IMR-90 (cell line): ENCODE results near the gene ACACA. TPM values are rescaled to one million over a fixed set of nuclear protein-coding genes. Genes with fewer than 3 reads are reported as not detected.

Experiments used
- ATAC-seq: fragments of 200-7000 bp; cut with Tn5 transposase; 2 replicates; pipeline ENCODE4 v1.9.1; 2020; ENCODE audit warnings: low read depth, mild to moderate bottlenecking, moderate library complexity
- BruUV-seq: library from RNA; stranded (reverse); fragments of 400-500 nt; replicated peaks from 2 replicates; lab custom pipeline; 2021; lab: Mats Ljungman, UMichigan
- CTCF ChIA-PET: fragments of 300-600 bp; formaldehyde crosslinking; extraction: SDS; loops from one replicate; lab custom pipeline; 2021; ENCODE audit warnings: antibody characterized with exemption; lab: Yijun Ruan, JAX
- POLR2A ChIA-PET: fragments of 300-600 bp; sonication (Branson Sonifier 250); formaldehyde crosslinking; loops from one replicate; lab custom pipeline; 2022; ENCODE audit warnings: antibody characterized with exemption; ENCODE audit not compliant: unreplicated experiment; lab: Charles Lee
- DNase-seq: peaks from one replicate; pipeline ENCODE4 v3.0.0; 2013
- H2AFZ ChIP-seq: replicated peaks from 2 replicates; pipeline ENCODE3; 2013; ENCODE audit warnings: low read length, mild to moderate bottlenecking; ENCODE audit not compliant: poor library complexity
- H2AK5ac ChIP-seq: 2 replicates; pipeline ENCODE4 v1.6.1; 2013; ENCODE audit warnings: low read depth, low read length, inconsistent platforms
- H2AK9ac ChIP-seq: replicated peaks from 2 replicates; pipeline ENCODE3; 2013; ENCODE audit warnings: mild to moderate bottlenecking, low read depth, low read length, moderate library complexity; ENCODE audit not compliant: poor library complexity
- H2BK120ac ChIP-seq: 2 replicates; pipeline ENCODE4 v1.6.1; 2013; ENCODE audit warnings: low read depth, low read length, inconsistent platforms
- H2BK15ac ChIP-seq: 3 replicates; pipeline ENCODE4 v1.6.1; 2013; ENCODE audit warnings: low read depth, low read length, inconsistent platforms
- H2BK20ac ChIP-seq: 2 replicates; pipeline ENCODE4 v1.6.1; 2013; ENCODE audit warnings: low read depth, mild to moderate bottlenecking, inconsistent platforms, low read length, moderate library complexity
- H2BK5ac ChIP-seq: 2 replicates; pipeline ENCODE4 v1.6.1; 2013; ENCODE audit warnings: mild to moderate bottlenecking, low read depth, low read length, inconsistent platforms; ENCODE audit not compliant: poor library complexity, severe bottlenecking
- H3K14ac ChIP-seq: replicated peaks from 2 replicates; pipeline ENCODE4 v1.6.1; 2013; ENCODE audit warnings: low read depth, low read length, inconsistent platforms
- H3K18ac ChIP-seq: 2 replicates; pipeline ENCODE4 v1.6.1; 2013; ENCODE audit warnings: low read depth, low read length, control low read depth
- H3K23ac ChIP-seq: 2 replicates; pipeline ENCODE4 v1.6.1; 2013; ENCODE audit warnings: low read depth, low read length, inconsistent platforms
- H3K27ac ChIP-seq: 2 replicates; pipeline ENCODE4 v1.5.1; 2013; ENCODE audit warnings: mild to moderate bottlenecking, control low read depth, low read length; ENCODE audit not compliant: insufficient read depth
- H3K27me3 ChIP-seq: 2 replicates; pipeline ENCODE4 v1.6.1; 2013; ENCODE audit warnings: low read length; ENCODE audit not compliant: control insufficient read depth, insufficient read depth
- H3K36me3 ChIP-seq: 2 replicates; pipeline ENCODE4 v1.6.1; 2013; ENCODE audit warnings: low read length, mixed read lengths; ENCODE audit not compliant: control insufficient read depth, insufficient read depth
- H3K4ac ChIP-seq: 2 replicates; pipeline ENCODE4 v1.6.1; 2013; ENCODE audit warnings: low read depth, low read length, inconsistent platforms
- H3K4me1 ChIP-seq: 2 replicates; pipeline ENCODE4 v1.6.1; 2013; ENCODE audit warnings: low read length, mixed read lengths; ENCODE audit not compliant: control insufficient read depth, insufficient read depth
- H3K4me2 ChIP-seq: 2 replicates; pipeline ENCODE4 v1.6.1; 2013; ENCODE audit warnings: low read depth, mild to moderate bottlenecking, control low read depth, low read length, moderate library complexity
- H3K4me3 ChIP-seq: 2 replicates; pipeline ENCODE4 v1.5.1; 2013; ENCODE audit warnings: low read depth, mild to moderate bottlenecking, control low read depth, low read length, moderate library complexity; ENCODE audit not compliant: insufficient read depth
- H3K56ac ChIP-seq: 2 replicates; pipeline ENCODE4 v1.6.1; 2013; ENCODE audit warnings: low read length, inconsistent platforms; ENCODE audit not compliant: insufficient read depth; ENCODE audit errors: extremely low read depth
- H3K79me1 ChIP-seq, 2 experiments: 2 replicates each; pipeline ENCODE4 v1.6.1; 2013; ENCODE audit warnings: low read length in 2 of 2, inconsistent platforms in 1 of 2, low read depth in 1 of 2
- H3K9ac ChIP-seq: 2 replicates; pipeline ENCODE4 v1.6.1; 2013; ENCODE audit warnings: low read depth, low read length, control low read depth
- H3K9me1 ChIP-seq: 2 replicates; pipeline ENCODE4 v1.6.1; 2013; ENCODE audit warnings: low read length, inconsistent platforms; ENCODE audit not compliant: insufficient read depth
- H3K9me3 ChIP-seq: 2 replicates; pipeline ENCODE4 v1.6.1; 2013; ENCODE audit warnings: low read length; ENCODE audit not compliant: control insufficient read depth, insufficient read depth
- H4K20me1 ChIP-seq: 2 replicates; pipeline ENCODE4 v1.6.1; 2013; ENCODE audit warnings: low read length, inconsistent platforms; ENCODE audit not compliant: insufficient read depth
- H4K5ac ChIP-seq: 2 replicates; pipeline ENCODE4 v1.6.1; 2013; ENCODE audit warnings: mild to moderate bottlenecking, low read depth, low read length, control low read depth
- H4K8ac ChIP-seq, 2 experiments: 2 replicates each; pipeline ENCODE4 v1.6.1; 2013; ENCODE audit warnings: low read depth in 2 of 2, low read length in 2 of 2, control low read depth in 1 of 2, inconsistent platforms in 1 of 2
- H4K91ac ChIP-seq: 2 replicates; pipeline ENCODE4 v1.6.1; 2013; ENCODE audit warnings: low read depth, low read length, inconsistent platforms; ENCODE audit not compliant: insufficient read depth
- BHLHE40 ChIP-seq: fragments of 150-350 bp; IDR thresholded peaks from 2 replicates; pipeline ENCODE4 v1.6.1; 2016; ENCODE audit warnings: mild to moderate bottlenecking, low read depth, low read length
- CEBPB ChIP-seq: IDR thresholded peaks from 2 replicates; pipeline ENCODE4 v1.6.1; 2012; ENCODE audit warnings: low read depth, low read length, improper control_type of control experiment
- CHD1 ChIP-seq: IDR thresholded peaks from 2 replicates; pipeline ENCODE4 v1.6.1; 2012; ENCODE audit warnings: low read depth, low read length, improper control_type of control experiment
- CTCF ChIP-seq: conservative IDR thresholded peaks from 2 replicates; pipeline ENCODE4 v1.5.1; 2012; ENCODE audit warnings: mild to moderate bottlenecking, low read depth, low read length, improper control_type of control experiment
- FOS ChIP-seq: fragments of 150-350 bp; IDR thresholded peaks from 2 replicates; pipeline ENCODE4 v1.6.1; 2016; ENCODE audit warnings: low read depth, low read length
- MAFK ChIP-seq: IDR thresholded peaks from 2 replicates; pipeline ENCODE4 v1.6.1; 2012; ENCODE audit warnings: low read depth, low read length, improper control_type of control experiment
- MAZ ChIP-seq: IDR thresholded peaks from 2 replicates; pipeline ENCODE4 v1.6.1; 2012; ENCODE audit warnings: low read depth, mild to moderate bottlenecking, low read length, improper control_type of control experiment, moderate library complexity, borderline replicate concordance
- MXI1 ChIP-seq: IDR thresholded peaks from 2 replicates; pipeline ENCODE4 v1.6.1; 2012; ENCODE audit warnings: low read depth, mild to moderate bottlenecking, low read length, moderate library complexity, borderline replicate concordance
- NFE2L2 ChIP-seq: fragments of 150-350 bp; IDR thresholded peaks from 2 replicates; pipeline ENCODE4 v1.6.1; 2016; ENCODE audit warnings: low read depth, mild to moderate bottlenecking, low read length
- POLR2A ChIP-seq: IDR thresholded peaks from 2 replicates; pipeline ENCODE4 v1.6.1; 2012; ENCODE audit warnings: mild to moderate bottlenecking, low read depth, low read length
- RAD21 ChIP-seq: IDR thresholded peaks from 2 replicates; pipeline ENCODE4 v1.6.1; 2012; ENCODE audit warnings: low read length, improper control_type of control experiment
- RCOR1 ChIP-seq: IDR thresholded peaks from 2 replicates; pipeline ENCODE4 v1.6.1; 2012; ENCODE audit warnings: mild to moderate bottlenecking, low read length, improper control_type of control experiment; ENCODE audit not compliant: insufficient replicate concordance
- RFX5 ChIP-seq: IDR thresholded peaks from 2 replicates; pipeline ENCODE4 v1.8.0; 2012; ENCODE audit warnings: low read depth, mild to moderate bottlenecking, low read length, moderate library complexity
- SMC3 ChIP-seq: fragments of 150-350 bp; IDR thresholded peaks from 2 replicates; pipeline ENCODE4 v1.6.1; 2016; ENCODE audit warnings: low read depth, mild to moderate bottlenecking, antibody characterized with exemption, low read length, moderate library complexity
- WGBS, 2 experiments: methylation state at CpG; one replicate each; pipeline versions ENCODE4 v1.1.5 to v1.1.7; 2013; ENCODE audit warnings: missing lambda C conversion rate in 2 of 2; ENCODE audit not compliant: insufficient read length in 1 of 2; ENCODE audit errors: extremely low coverage in 2 of 2; 5-methylcytosine and 5-hydroxymethylcytosine counted together
- dilution Hi-C: fragments of 300-500 bp; cut with HindIII; formaldehyde crosslinking; loops from one replicate; pipeline ENCODE4 v1.14.3; 2018; ENCODE audit warnings: low sequenced_read_pairs; ENCODE audit not compliant: unreplicated experiment
- in situ Hi-C: fragments of 300-500 bp; cut with MboI; formaldehyde crosslinking; loops from 3 replicates; pipeline ENCODE4 v1.14.3; 2019; ENCODE audit warnings: low sequenced_read_pairs, inconsistent platforms, mixed read lengths
- intact Hi-C: fragments of 100-400 bp; cut with micrococcal nuclease; formaldehyde crosslinking; loops from 2 replicates; pipeline ENCODE4 v1.10.0; 2022
- polyA plus RNA-seq, 3 experiments: library from polyadenylated mRNA; depleted of rRNA; stranded (reverse); fragments of >200 nt; gene quantifications; 2 replicates each; pipeline ENCODE4 v1.2.3, GENCODE V29; 2012; ENCODE audit warnings: low replicate concordance in 1 of 3
- total RNA-seq: library from RNA; depleted of rRNA; stranded (reverse); fragments of >200 nt; gene quantifications from 2 replicates; pipeline ENCODE4 v1.2.3, GENCODE V29; 2012
- TF ChIP-seq, protein P1 (sequence below): fragments of 150-350 bp; IDR thresholded peaks from 2 replicates; pipeline ENCODE4 v1.6.1; 2017; ENCODE audit warnings: mild to moderate bottlenecking, antibody characterized with exemption, low read length, low read depth
- TF ChIP-seq, protein P2 (sequence below): fragments of 150-350 bp; IDR thresholded peaks from 2 replicates; pipeline ENCODE4 v1.6.1; 2016; ENCODE audit warnings: low read depth, mild to moderate bottlenecking, low read length, moderate library complexity, borderline replicate concordance

The ACACA gene
- total and polyA plus RNA-seq, 2 of the 4 experiments (the other 2 are of a cell fraction), result 21.3 to 39.1 TPM

- no peak for DNase-seq
- H2AK9ac ChIP-seq, result no peak overlapping the region
- H2BK5ac ChIP-seq, result no peak overlapping the region
- H3K79me1 ChIP-seq, result peaks cover 0 to 3% of the 10 kb centered on the region in 2 experiments; a peak in 1 of 4 replicates
- H2BK120ac ChIP-seq, result no peak overlapping the region
- H4K8ac ChIP-seq, result no peak overlapping the region
- no peak overlapping the region for H2AFZ ChIP-seq
- no peak overlapping the region for H3K27ac ChIP-seq
- dilution Hi-C loops (no loop called here), in situ Hi-C loops (no loop called here), intact Hi-C loops (no loop called here)
- TF ChIP-seq CEBPB (no peak), MXI1 (no peak), MAFK (no peak), SMC3 (no peak), BHLHE40 (no peak), CTCF (no peak), RAD21 (no peak), RFX5 (no peak), RCOR1 (no peak), MAZ (no peak), FOS (no peak), NFE2L2 (no peak), POLR2A (no peak), CHD1 (no peak)
- TF ChIP-seq, protein P1, sequence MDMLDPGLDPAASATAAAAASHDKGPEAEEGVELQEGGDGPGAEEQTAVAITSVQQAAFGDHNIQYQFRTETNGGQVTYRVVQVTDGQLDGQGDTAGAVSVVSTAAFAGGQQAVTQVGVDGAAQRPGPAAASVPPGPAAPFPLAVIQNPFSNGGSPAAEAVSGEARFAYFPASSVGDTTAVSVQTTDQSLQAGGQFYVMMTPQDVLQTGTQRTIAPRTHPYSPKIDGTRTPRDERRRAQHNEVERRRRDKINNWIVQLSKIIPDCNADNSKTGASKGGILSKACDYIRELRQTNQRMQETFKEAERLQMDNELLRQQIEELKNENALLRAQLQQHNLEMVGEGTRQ, result no peak
- TF ChIP-seq, protein P2, sequence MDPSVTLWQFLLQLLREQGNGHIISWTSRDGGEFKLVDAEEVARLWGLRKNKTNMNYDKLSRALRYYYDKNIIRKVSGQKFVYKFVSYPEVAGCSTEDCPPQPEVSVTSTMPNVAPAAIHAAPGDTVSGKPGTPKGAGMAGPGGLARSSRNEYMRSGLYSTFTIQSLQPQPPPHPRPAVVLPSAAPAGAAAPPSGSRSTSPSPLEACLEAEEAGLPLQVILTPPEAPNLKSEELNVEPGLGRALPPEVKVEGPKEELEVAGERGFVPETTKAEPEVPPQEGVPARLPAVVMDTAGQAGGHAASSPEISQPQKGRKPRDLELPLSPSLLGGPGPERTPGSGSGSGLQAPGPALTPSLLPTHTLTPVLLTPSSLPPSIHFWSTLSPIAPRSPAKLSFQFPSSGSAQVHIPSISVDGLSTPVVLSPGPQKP, result no peak
- H3K56ac ChIP-seq, result no peak overlapping the region
- no peak overlapping the region for H3K14ac ChIP-seq
- H3K9me3 ChIP-seq, result no peaks in the 10 kb centered on the region
- no peak overlapping the region for H3K4ac ChIP-seq
- WGBS, 2 experiments, result no CpG with 5 or more reads among the region's 6 CpGs
- peaks cover 4% of the 10 kb centered on the region for H3K36me3 ChIP-seq
- no peak overlapping the region for H3K4me2 ChIP-seq
- H2BK15ac ChIP-seq, result no peak overlapping the region
- no peak for ATAC-seq
- H3K23ac ChIP-seq, result no peak overlapping the region
- POLR2A ChIA-PET, result no interaction called here
- H3K27me3 ChIP-seq, result no peaks in the 10 kb centered on the region
- peaks cover 6% of the 10 kb centered on the region for H4K20me1 ChIP-seq
- H3K9ac ChIP-seq, result no peak overlapping the region
- BruUV-seq, result no TSS peak
- no peak overlapping the region for H2BK20ac ChIP-seq
- H2AK5ac ChIP-seq, result no peak overlapping the region
- H3K4me3 ChIP-seq, result no peak overlapping the region
- no peak overlapping the region for H4K91ac ChIP-seq
- no peak overlapping the region for H4K5ac ChIP-seq
- peaks cover 2% of the 10 kb centered on the region for H3K9me1 ChIP-seq
- H3K4me1 ChIP-seq, result peaks cover 7% of the 10 kb centered on the region
- CTCF ChIA-PET, result interaction anchor here (0.7 kb wide), 1 partner anchor 92 kb away, joined by 3 read pairs; no protein-coding TSS in a partner anchor
- no peak overlapping the region for H3K18ac ChIP-seq
Measured at GRCh38 chr17:37280841-37281240, 125.8 kb downstream of the ACACA start.
